HepG2 (cell line): ENCODE data around the gene CDH1. TPM values are rescaled to one million over a fixed set of nuclear protein-coding genes. Genes with fewer than 3 reads are reported as not detected.

Source experiments
- CHCHD3 ChIP-seq: sonication (generic); formaldehyde crosslinking; IDR thresholded peaks from 2 replicates; pipeline ENCODE4 v1.8.0; 2022; ENCODE audit warnings: mild to moderate bottlenecking, missing genetic modification reagents, moderate library complexity
- E2F1 ChIP-seq: sonication (generic); formaldehyde crosslinking; IDR thresholded peaks from 2 replicates; pipeline ENCODE4 v1.5.0; 2020; ENCODE audit warnings: missing genetic modification reagents
- E2F5 ChIP-seq: sonication (generic); formaldehyde crosslinking; conservative IDR thresholded peaks from 2 replicates; pipeline ENCODE4 v1.4.0; 2020; ENCODE audit warnings: missing genetic modification reagents
- GFI1 ChIP-seq: sonication (generic); formaldehyde crosslinking; IDR thresholded peaks from 2 replicates; pipeline ENCODE4 v1.5.0; 2020; ENCODE audit warnings: missing genetic modification reagents, mild to moderate bottlenecking, borderline replicate concordance
- HDAC1 ChIP-seq: sonication (generic); formaldehyde crosslinking; IDR thresholded peaks from 2 replicates; pipeline ENCODE4 v1.5.1; 2020; ENCODE audit warnings: mild to moderate bottlenecking, missing genetic modification reagents
- HOXA3 ChIP-seq: sonication (generic); formaldehyde crosslinking; IDR thresholded peaks from 2 replicates; pipeline ENCODE4 v1.5.0; 2020; ENCODE audit warnings: missing genetic modification reagents
- MTA3 ChIP-seq: sonication (generic); formaldehyde crosslinking; IDR thresholded peaks from 2 replicates; pipeline ENCODE4 v1.4.0; 2020; ENCODE audit warnings: missing genetic modification reagents
- ONECUT2 ChIP-seq: sonication (generic); formaldehyde crosslinking; IDR thresholded peaks from 2 replicates; pipeline ENCODE4 v1.4.0; 2020; ENCODE audit warnings: missing genetic modification reagents
- PHF20 ChIP-seq: sonication (generic); formaldehyde crosslinking; IDR thresholded peaks from 2 replicates; pipeline ENCODE4 v1.5.0; 2020; ENCODE audit warnings: mild to moderate bottlenecking, missing genetic modification reagents
- SRSF4 ChIP-seq: fragments of 200-400 bp; formaldehyde crosslinking; IDR thresholded peaks from one replicate; pipeline ENCODE4 v1.6.1; 2018; ENCODE audit warnings: mild to moderate bottlenecking, low read depth, low read length, moderate library complexity; ENCODE audit not compliant: poor library complexity, severe bottlenecking
- ZBTB2 ChIP-seq: sonication (generic); formaldehyde crosslinking; IDR thresholded peaks from 2 replicates; pipeline ENCODE4 v1.8.0; 2022; ENCODE audit warnings: low read depth, missing genetic modification reagents
- ZFP41 ChIP-seq: sonication (generic); formaldehyde crosslinking; IDR thresholded peaks from 2 replicates; pipeline ENCODE4 v1.4.0; 2020; ENCODE audit warnings: mild to moderate bottlenecking, missing genetic modification reagents, borderline replicate concordance
- ZNF17 ChIP-seq: sonication (generic); formaldehyde crosslinking; IDR thresholded peaks from 2 replicates; pipeline ENCODE4 v1.5.0; 2020; ENCODE audit warnings: mild to moderate bottlenecking, missing genetic modification reagents
- ZNF205 ChIP-seq: IDR thresholded peaks from 2 replicates; pipeline ENCODE4 v1.6.1; 2018; ENCODE audit warnings: missing biosample characterization, missing genetic modification reagents
- ZNF318 ChIP-seq: sonication (generic); formaldehyde crosslinking; IDR thresholded peaks from 2 replicates; pipeline ENCODE4 v1.4.0; 2020; ENCODE audit warnings: mild to moderate bottlenecking, missing genetic modification reagents
- ZNF33B ChIP-seq: sonication (generic); formaldehyde crosslinking; IDR thresholded peaks from 2 replicates; pipeline ENCODE4 v1.5.1; 2020; ENCODE audit warnings: mild to moderate bottlenecking, missing genetic modification reagents
- ZNF773 ChIP-seq: sonication (generic); formaldehyde crosslinking; IDR thresholded peaks from 2 replicates; pipeline ENCODE4 v1.4.0; 2020; ENCODE audit warnings: missing genetic modification reagents, borderline replicate concordance
- polyA plus RNA-seq, 8 experiments: library from polyadenylated mRNA; depleted of rRNA in 3 of 8; stranded (reverse) in 7 of 8; unstranded in 1 of 8; fragments of >200 nt; fragmentation: Illumina TruSeq in 4 of 8; extraction: Trizol in 4 of 8; gene quantifications; 2 replicates each; pipeline versions ENCODE4 v1.2.1 to v1.2.3, GENCODE V29; 2011 to 2016; ENCODE audit warnings: low read depth in 4 of 8, missing spikeins in 1 of 8, mixed read lengths in 1 of 8; ENCODE audit not compliant: insufficient read depth in 1 of 8
- total RNA-seq, 5 experiments: library from RNA; depleted of rRNA; stranded (reverse); fragments of >200 nt; fragmentation: Illumina TruSeq; extraction: Trizol; gene quantifications; 2 replicates each; pipeline ENCODE4 v1.2.3, GENCODE V29; 2016; ENCODE audit warnings: low read depth in 1 of 5

The CDH1 gene
- total and polyA plus RNA-seq, 2 of the 13 experiments (the other 11 are each of a cell fraction or from before 2014, with no cell fraction given): 0.95 to 9.8 TPM

GRCh38 chr16:68843482-68844210, 106.6 kb downstream of the CDH1 start, which contains the start of gene TANGO6 (continued):
- 0 out of 2 replicates have a peak, but pooled peaks have one; percentile 57 for TF ChIP-seq GFI1 (CRISPR knock-in tag)
- no peak for TF ChIP-seq ZNF773 (CRISPR knock-in tag)
- TF ChIP-seq CHCHD3 (CRISPR knock-in tag): peak; percentile 35; the same call in 1 of the 2 replicates
- no peak for TF ChIP-seq MTA3
- TF ChIP-seq HDAC1 (CRISPR knock-in tag): peak; percentile 89
- TF ChIP-seq PHF20 (CRISPR knock-in tag): peak; percentile 82
- peak; percentile 46; the same call in 1 of the 2 replicates for TF ChIP-seq ZNF205 (CRISPR knock-in tag)
- TF ChIP-seq E2F5: peak; percentile 76
- TF ChIP-seq ZNF17 (CRISPR knock-in tag): no peak
- peak; percentile 95; the same call in 1 of the 2 replicates for TF ChIP-seq ZNF318 (CRISPR knock-in tag)
- peak; percentile 97 for TF ChIP-seq HOXA3 (CRISPR knock-in tag)
- peak; percentile 96 for TF ChIP-seq ONECUT2
- no peak for TF ChIP-seq SRSF4
- peak; percentile 90 for TF ChIP-seq ZNF33B (CRISPR knock-in tag)
- TF ChIP-seq ZFP41: no peak; the same call in 1 of the 2 replicates
- TF ChIP-seq E2F1 (CRISPR knock-in tag): peak; percentile 44; the same call in 1 of the 2 replicates
- no peak for TF ChIP-seq ZBTB2 (CRISPR knock-in tag)
